KMS-11 (cell line): ENCODE measurements around the gene ZNF609.
A peak's percentile ranks its signal among the peaks of the same experiment; 100 is the strongest.

ENCODE experiments used
- H2AFZ ChIP-seq: fragments of 200-600 bp; sonication (generic); 2 replicates; pipeline ENCODE4 v1.6.1; 2016; ENCODE audit warnings: antibody characterized with exemption, mixed run types, low read depth
- H3K27ac ChIP-seq: fragments of 200-600 bp; sonication (generic); 2 replicates; pipeline ENCODE4 v1.6.1; 2016; ENCODE audit warnings: mild to moderate bottlenecking, mixed run types
- H3K27me3 ChIP-seq: fragments of 200-600 bp; sonication (generic); 2 replicates; pipeline ENCODE4 v1.6.1; 2017; ENCODE audit warnings: mild to moderate bottlenecking, low read depth, mixed run types, moderate library complexity; ENCODE audit not compliant: insufficient read depth
- H3K36me3 ChIP-seq: fragments of 200-600 bp; sonication (generic); 2 replicates; pipeline ENCODE4 v1.6.1; 2017; ENCODE audit warnings: mild to moderate bottlenecking, mixed run types; ENCODE audit not compliant: insufficient read depth
- H3K4me1 ChIP-seq: fragments of 200-600 bp; sonication (generic); 2 replicates; pipeline ENCODE4 v1.6.1; 2016; ENCODE audit warnings: mild to moderate bottlenecking, low read depth, mixed run types; ENCODE audit not compliant: poor library complexity, severe bottlenecking
- H3K4me2 ChIP-seq: fragments of 200-600 bp; sonication (generic); 2 replicates; pipeline ENCODE4 v1.7.0; 2016; ENCODE audit warnings: mild to moderate bottlenecking, mixed run types
- H3K4me3 ChIP-seq: fragments of 200-600 bp; sonication (generic); IDR thresholded peaks from 2 replicates; pipeline ENCODE4 v1.6.1; 2017; ENCODE audit warnings: low read depth, low read length, mixed read lengths; ENCODE audit not compliant: insufficient read depth
- H3K79me2 ChIP-seq: fragments of 200-600 bp; sonication (generic); 2 replicates; pipeline ENCODE4 v1.6.1; 2016; ENCODE audit warnings: low read depth, mixed run types; ENCODE audit not compliant: insufficient read depth
- H3K9ac ChIP-seq: fragments of 200-600 bp; sonication (generic); 2 replicates; pipeline ENCODE4 v1.6.1; 2016; ENCODE audit warnings: mild to moderate bottlenecking, mixed run types
- H4K20me1 ChIP-seq: fragments of 200-600 bp; sonication (generic); 2 replicates; pipeline ENCODE4 v1.6.1; 2016; ENCODE audit warnings: mild to moderate bottlenecking, mixed run types; ENCODE audit not compliant: insufficient read depth
- TF ChIP-seq, protein P1 (sequence below): fragments of 200-600 bp; sonication (generic); conservative IDR thresholded peaks from 2 replicates; pipeline ENCODE4 v1.6.1; 2017; ENCODE audit warnings: low read depth, mild to moderate bottlenecking, antibody characterized with exemption, low read length, moderate library complexity, mixed read lengths

ZNF609 gene

DNA sequence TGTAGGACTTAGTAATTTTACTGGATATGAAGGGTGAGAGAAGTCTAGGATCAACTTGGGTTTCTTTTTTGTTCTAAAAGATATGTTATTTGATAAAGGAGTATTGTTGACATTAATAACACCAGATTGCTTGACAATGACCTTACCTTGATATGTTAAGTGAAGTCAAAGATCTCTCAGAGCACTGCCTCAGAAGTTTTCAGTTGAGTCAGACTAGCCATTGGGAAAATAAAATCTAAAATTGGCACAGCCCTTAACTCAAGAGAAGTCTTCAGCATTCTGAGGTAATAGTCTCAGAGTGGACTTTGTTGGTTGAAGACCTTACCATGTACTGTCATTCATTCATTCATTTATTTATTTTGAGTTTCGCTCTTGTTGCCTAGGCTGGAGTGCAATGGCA, 22.4 kb upstream of the ZNF609 start:
- no peak overlapping the region for H3K27ac ChIP-seq
- no peaks in the 10 kb centered on the region for H4K20me1 ChIP-seq
- no peaks in the 10 kb centered on the region for H3K36me3 ChIP-seq
- peaks cover 17% of the 10 kb centered on the region for H3K4me1 ChIP-seq
- H3K4me2 ChIP-seq: no peak overlapping the region
- TF ChIP-seq, protein P1, sequence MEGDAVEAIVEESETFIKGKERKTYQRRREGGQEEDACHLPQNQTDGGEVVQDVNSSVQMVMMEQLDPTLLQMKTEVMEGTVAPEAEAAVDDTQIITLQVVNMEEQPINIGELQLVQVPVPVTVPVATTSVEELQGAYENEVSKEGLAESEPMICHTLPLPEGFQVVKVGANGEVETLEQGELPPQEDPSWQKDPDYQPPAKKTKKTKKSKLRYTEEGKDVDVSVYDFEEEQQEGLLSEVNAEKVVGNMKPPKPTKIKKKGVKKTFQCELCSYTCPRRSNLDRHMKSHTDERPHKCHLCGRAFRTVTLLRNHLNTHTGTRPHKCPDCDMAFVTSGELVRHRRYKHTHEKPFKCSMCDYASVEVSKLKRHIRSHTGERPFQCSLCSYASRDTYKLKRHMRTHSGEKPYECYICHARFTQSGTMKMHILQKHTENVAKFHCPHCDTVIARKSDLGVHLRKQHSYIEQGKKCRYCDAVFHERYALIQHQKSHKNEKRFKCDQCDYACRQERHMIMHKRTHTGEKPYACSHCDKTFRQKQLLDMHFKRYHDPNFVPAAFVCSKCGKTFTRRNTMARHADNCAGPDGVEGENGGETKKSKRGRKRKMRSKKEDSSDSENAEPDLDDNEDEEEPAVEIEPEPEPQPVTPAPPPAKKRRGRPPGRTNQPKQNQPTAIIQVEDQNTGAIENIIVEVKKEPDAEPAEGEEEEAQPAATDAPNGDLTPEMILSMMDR: no peak
- H3K4me3 ChIP-seq: no peak overlapping the region
- H3K9ac ChIP-seq: no peak overlapping the region
- H3K27me3 ChIP-seq: no peaks in the 10 kb centered on the region
- H3K79me2 ChIP-seq: no peaks in the 10 kb centered on the region
- no peak overlapping the region for H2AFZ ChIP-seq

DNA sequence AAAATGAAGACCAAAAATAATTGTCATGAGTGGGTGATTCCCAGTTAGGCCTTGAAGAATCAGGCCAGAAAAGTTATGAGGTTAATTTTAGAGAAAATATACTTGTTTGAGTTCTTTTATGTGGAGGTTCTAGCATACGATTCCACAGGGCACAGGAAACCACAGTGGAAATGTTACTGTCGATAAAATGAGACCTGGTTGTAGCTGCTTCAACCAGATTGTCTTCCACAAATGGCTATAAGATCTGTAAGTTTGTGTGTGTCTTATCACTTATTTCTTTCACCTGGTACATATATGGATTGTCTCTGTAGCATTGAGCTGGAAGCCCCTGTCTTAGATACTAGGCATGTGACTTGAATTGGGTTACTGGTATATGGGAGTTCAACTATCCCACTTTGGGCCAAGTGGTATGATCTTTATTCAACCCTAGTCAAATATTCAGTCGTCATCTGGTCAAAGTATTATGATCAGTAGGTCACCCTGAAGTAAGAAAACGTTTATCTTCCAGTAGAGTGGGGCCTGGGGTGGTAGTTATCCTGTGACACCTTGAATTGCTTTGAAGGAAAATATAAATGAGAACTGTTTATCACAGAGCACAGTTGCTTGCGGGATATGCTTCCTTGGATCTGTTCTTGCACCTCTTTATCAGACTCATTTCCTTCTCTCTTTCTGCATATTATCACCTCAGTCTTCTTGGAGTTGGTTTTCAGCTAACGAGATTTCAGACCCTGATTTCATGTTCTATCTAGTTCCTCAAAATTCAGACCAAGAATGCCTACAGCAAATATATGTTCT, 21.5 kb upstream of the ZNF609 start:
- Histone ChIP-seq H3K4me2 (no peak overlapping the region), H3K27ac (no peak overlapping the region)

DNA sequence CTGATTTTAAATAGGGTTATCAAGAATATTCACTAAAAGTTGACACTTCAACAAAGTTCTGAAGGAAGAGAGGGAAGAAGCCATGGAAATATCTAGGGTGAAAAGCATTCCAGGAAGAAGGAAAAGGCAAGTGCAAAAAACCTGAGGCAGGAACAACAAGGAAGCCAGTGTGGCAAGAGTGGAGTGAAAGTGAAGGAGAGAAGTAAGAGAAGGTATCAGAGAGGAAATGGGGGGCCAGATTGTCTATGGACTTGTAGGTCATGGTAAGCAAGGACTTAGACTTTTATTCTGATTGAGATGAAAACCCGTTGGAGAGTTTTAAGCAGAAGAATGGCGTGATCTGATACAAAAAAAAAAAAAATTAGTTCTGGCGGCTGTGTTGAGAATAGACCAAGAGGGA, 18.5 kb upstream of the ZNF609 start:
- H3K9ac ChIP-seq: no peak overlapping the region
- TF ChIP-seq, protein P1: no peak
- H4K20me1 ChIP-seq: no peaks in the 10 kb centered on the region
- H3K27me3 ChIP-seq: no peaks in the 10 kb centered on the region
- H3K36me3 ChIP-seq: no peaks in the 10 kb centered on the region
- H3K4me2 ChIP-seq: no peak overlapping the region
- H3K79me2 ChIP-seq: no peaks in the 10 kb centered on the region
- H2AFZ ChIP-seq: no peak overlapping the region
- H3K4me1 ChIP-seq: peaks cover 42% of the 10 kb centered on the region
- no peak overlapping the region for H3K27ac ChIP-seq
- no peak overlapping the region for H3K4me3 ChIP-seq

More for the DNA sequence above, 21.5 kb upstream of the ZNF609 start:
- no peak overlapping the region for H3K9ac ChIP-seq
- H3K4me1 ChIP-seq: peaks cover 22% of the 10 kb centered on the region
- TF ChIP-seq, protein P1: no peak
- no peaks in the 10 kb centered on the region for H3K79me2 ChIP-seq
- no peak overlapping the region for H2AFZ ChIP-seq
- H4K20me1 ChIP-seq: no peaks in the 10 kb centered on the region
- H3K36me3 ChIP-seq: no peaks in the 10 kb centered on the region
- no peaks in the 10 kb centered on the region for H3K27me3 ChIP-seq
- no peak overlapping the region for H3K4me3 ChIP-seq

DNA sequence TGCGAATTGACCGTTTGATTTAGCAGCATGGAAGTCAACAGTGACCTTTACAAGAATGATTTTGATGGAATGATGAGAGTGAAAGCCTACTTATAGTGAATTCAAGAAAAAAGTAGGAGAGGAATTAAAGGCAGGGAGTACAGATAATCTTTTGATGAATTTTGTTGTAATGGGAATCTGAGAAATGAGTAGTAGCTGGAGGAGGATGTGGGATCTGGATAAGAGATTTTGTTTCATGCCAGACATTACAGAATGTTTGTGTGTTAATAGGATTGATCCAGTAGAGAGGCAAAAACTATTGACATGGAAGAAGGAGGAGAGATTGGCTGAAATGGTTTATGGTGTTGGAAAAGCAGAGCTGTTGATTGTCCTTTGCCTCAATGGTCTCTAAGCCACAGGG, 17.4 kb upstream of the ZNF609 start:
- Histone ChIP-seq H3K9ac (no peak overlapping the region), H3K79me2 (no peaks in the 10 kb centered on the region), H3K27ac (peak overlapping the region; percentile 57; the same call in 1 of the 2 replicates), H2AFZ (no peak overlapping the region), H3K36me3 (no peaks in the 10 kb centered on the region), H3K27me3 (no peaks in the 10 kb centered on the region), H4K20me1 (no peaks in the 10 kb centered on the region), H3K4me2 (peak overlapping the region; percentile 91), H3K4me3 (no peak overlapping the region), H3K4me1 (peaks cover 42% of the 10 kb centered on the region)
- TF ChIP-seq, protein P1: no peak
